DOHH2 (cell line): ENCODE measurements around the gene DQX1.

ENCODE experiments used
- H3F3A ChIP-seq: fragments of 200-600 bp; sonication (generic), shearing (Covaris generic); 2 replicates; pipeline ENCODE4 v1.6.0; 2016; ENCODE audit warnings: antibody characterized with exemption, mild to moderate bottlenecking; ENCODE audit not compliant: control insufficient read depth, insufficient read depth
- H3K27ac ChIP-seq: fragments of 200-600 bp; sonication (generic); 2 replicates; pipeline ENCODE4 v1.5.1; 2014; ENCODE audit warnings: low read depth, mild to moderate bottlenecking, low read length, moderate library complexity
- H3K27me3 ChIP-seq: fragments of 200-600 bp; sonication (generic); 2 replicates; pipeline ENCODE4 v1.6.1; 2014; ENCODE audit warnings: mild to moderate bottlenecking, low read length, mixed read lengths; ENCODE audit not compliant: control insufficient read depth
- H3K36me3 ChIP-seq: fragments of 200-600 bp; sonication (generic); 2 replicates; pipeline ENCODE4 v1.6.1; 2014; ENCODE audit warnings: mild to moderate bottlenecking, low read length, moderate library complexity, mixed read lengths; ENCODE audit not compliant: control insufficient read depth
- H3K4me1 ChIP-seq: fragments of 200-600 bp; sonication (generic); 2 replicates; pipeline ENCODE4 v1.6.1; 2014; ENCODE audit warnings: mild to moderate bottlenecking, low read length, mixed read lengths; ENCODE audit not compliant: control insufficient read depth
- H3K4me2 ChIP-seq: fragments of 200-600 bp; sonication (generic); 2 replicates; pipeline ENCODE4 v1.6.0; 2014; ENCODE audit warnings: mild to moderate bottlenecking, low read length, moderate library complexity
- H3K4me3 ChIP-seq: fragments of 200-600 bp; sonication (generic); 2 replicates; pipeline ENCODE4 v1.5.1; 2014; ENCODE audit warnings: mild to moderate bottlenecking, low read length, mixed read lengths
- H3K79me2 ChIP-seq: fragments of 200-600 bp; sonication (generic); 2 replicates; pipeline ENCODE4 v1.6.1; 2014; ENCODE audit warnings: mild to moderate bottlenecking, low read length, mixed read lengths; ENCODE audit not compliant: control insufficient read depth
- H3K9me2 ChIP-seq: fragments of 200-600 bp; sonication (generic); replicated peaks from 2 replicates; pipeline ENCODE4 v1.6.1; 2014; ENCODE audit warnings: mild to moderate bottlenecking, low read length, mixed read lengths; ENCODE audit not compliant: control insufficient read depth
- H3K9me3 ChIP-seq: fragments of 200-600 bp; sonication (generic); 2 replicates; pipeline ENCODE4 v1.6.1; 2014; ENCODE audit warnings: antibody characterized with exemption, low read length, mixed read lengths; ENCODE audit not compliant: control insufficient read depth, insufficient read depth
- H4K20me1 ChIP-seq: fragments of 200-600 bp; sonication (generic); 2 replicates; pipeline ENCODE4 v1.6.0; 2014; ENCODE audit warnings: low read depth, mild to moderate bottlenecking, antibody characterized with exemption, low read length, moderate library complexity; ENCODE audit not compliant: control insufficient read depth, insufficient read depth
- CTCF ChIP-seq: fragments of 200-600 bp; sonication (generic); IDR thresholded peaks from one replicate; pipeline ENCODE4 v1.5.1; 2014; ENCODE audit warnings: antibody characterized with exemption, mild to moderate bottlenecking, low read depth, low read length; ENCODE audit not compliant: poor library complexity, severe bottlenecking
- EZH2phosphoT487 ChIP-seq: fragments of 200-600 bp; sonication (generic); IDR thresholded peaks from 2 replicates; pipeline ENCODE4 v1.6.1; 2017; ENCODE audit warnings: borderline replicate concordance, mild to moderate bottlenecking, antibody characterized with exemption, low read length, moderate library complexity, mixed read lengths

The DQX1 gene

GRCh38 chr2:74524955-74525716, 895 bp downstream of the DQX1 start:
- no peak overlapping the region for H3K27ac ChIP-seq

GRCh38 chr2:74524005-74524404, 2.0 kb downstream of the DQX1 start:
- no peaks in the 10 kb centered on the region for H4K20me1 ChIP-seq

More at GRCh38 chr2:74524955-74525716, 895 bp downstream of the DQX1 start:
- Histone ChIP-seq H3K27me3 (no peaks in the 10 kb centered on the region), H3K9me3 (no peaks in the 10 kb centered on the region), H3K4me1 (peaks cover 27% of the 10 kb centered on the region), H3F3A (peaks cover 4% of the 10 kb centered on the region), H3K9me2 (no peaks in the 10 kb centered on the region), H4K20me1 (no peaks in the 10 kb centered on the region), H3K79me2 (peaks cover 34% of the 10 kb centered on the region), H3K4me3 (no peak overlapping the region), H3K4me2 (no peak overlapping the region), H3K36me3 (peaks cover 44% of the 10 kb centered on the region)
- no peak for TF ChIP-seq CTCF
- no peak for TF ChIP-seq EZH2phosphoT487

GRCh38 chr2:74522516-74522915, 3.5 kb downstream of the DQX1 start:
- no peaks in the 10 kb centered on the region for H3K9me2 ChIP-seq
- H3K27me3 ChIP-seq, result peaks cover 10% of the 10 kb centered on the region
- peaks cover 8% of the 10 kb centered on the region for H3K79me2 ChIP-seq
- H3K4me2 ChIP-seq, result no peak overlapping the region
- TF ChIP-seq CTCF (no peak), EZH2phosphoT487 (no peak)
- peaks cover 15% of the 10 kb centered on the region for H3K4me1 ChIP-seq
- peaks cover 26% of the 10 kb centered on the region for H3K36me3 ChIP-seq
- H3F3A ChIP-seq, result peaks cover 4% of the 10 kb centered on the region
- H3K4me3 ChIP-seq, result no peak overlapping the region
- H4K20me1 ChIP-seq, result no peaks in the 10 kb centered on the region
- H3K27ac ChIP-seq, result no peak overlapping the region
- H3K9me3 ChIP-seq, result no peaks in the 10 kb centered on the region

More at GRCh38 chr2:74524005-74524404, 2.0 kb downstream of the DQX1 start:
- H3K27me3 ChIP-seq, result no peaks in the 10 kb centered on the region
- H3K79me2 ChIP-seq, result peaks cover 23% of the 10 kb centered on the region
- H3K9me2 ChIP-seq, result no peaks in the 10 kb centered on the region
- H3K4me1 ChIP-seq, result peaks cover 27% of the 10 kb centered on the region
- no peak overlapping the region for H3K4me3 ChIP-seq
- TF ChIP-seq CTCF (no peak), EZH2phosphoT487 (no peak)
- H3K36me3 ChIP-seq, result peaks cover 40% of the 10 kb centered on the region
- no peaks in the 10 kb centered on the region for H3K9me3 ChIP-seq
- no peak overlapping the region for H3K4me2 ChIP-seq
- H3F3A ChIP-seq, result peaks cover 4% of the 10 kb centered on the region
- H3K27ac ChIP-seq, result no peak overlapping the region
